T-helper 1 cell (primary cell): Measurements from ENCODE around the gene SMC1B.
"Not testable (repeated sequence)": the region's sequence is repeated elsewhere in the genome, so short reads cannot be mapped to it uniquely, and the experiment has no call there.

Experiments used
- DNase-seq, 5 donors: peaks; one replicate each; pipeline ENCODE4 v3.0.0-alpha.2; 2012 to 2020

Gene SMC1B

GRCh38 chr22:45317551-45318167 lies 95.7 kb downstream of the SMC1B start:
- DNase-seq = peak in 3 of 5 donors; percentile 18 to 36 (median 21)

GRCh38 chr22:45316796-45317526 lies 96.4 kb downstream of the SMC1B start:
- DNase-seq = no peak

- DNase-seq = no peak
Observed at GRCh38 chr22:45314786-45315185, 98.6 kb downstream of the SMC1B start.

- DNase-seq = no peak
Observed at GRCh38 chr22:45314054-45314721, 99.2 kb downstream of the SMC1B start.

DNA sequence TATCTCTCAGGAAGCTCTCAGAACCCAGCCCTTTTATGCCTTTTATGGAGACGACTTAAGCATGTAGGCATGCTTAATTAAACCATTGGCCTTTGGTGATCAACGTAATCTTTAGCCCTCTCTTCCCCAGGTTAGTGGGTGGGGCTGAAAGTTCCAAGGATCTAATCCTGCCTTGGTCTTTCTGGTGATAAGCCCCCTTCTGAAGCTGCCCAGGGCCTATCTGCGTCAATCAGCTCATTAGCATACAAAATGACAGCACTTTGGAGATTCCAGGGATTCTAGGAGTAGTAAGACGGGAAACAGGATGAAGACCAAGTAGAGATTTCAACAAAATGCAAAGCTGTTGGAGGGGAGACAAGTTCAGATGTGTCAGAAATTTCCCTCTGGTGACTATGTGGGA lies 100.5 kb downstream of the SMC1B start:
- no peak for DNase-seq

- DNase-seq = no peak
Observed at GRCh38 chr22:45312415-45312814, 101.0 kb downstream of the SMC1B start.

DNA sequence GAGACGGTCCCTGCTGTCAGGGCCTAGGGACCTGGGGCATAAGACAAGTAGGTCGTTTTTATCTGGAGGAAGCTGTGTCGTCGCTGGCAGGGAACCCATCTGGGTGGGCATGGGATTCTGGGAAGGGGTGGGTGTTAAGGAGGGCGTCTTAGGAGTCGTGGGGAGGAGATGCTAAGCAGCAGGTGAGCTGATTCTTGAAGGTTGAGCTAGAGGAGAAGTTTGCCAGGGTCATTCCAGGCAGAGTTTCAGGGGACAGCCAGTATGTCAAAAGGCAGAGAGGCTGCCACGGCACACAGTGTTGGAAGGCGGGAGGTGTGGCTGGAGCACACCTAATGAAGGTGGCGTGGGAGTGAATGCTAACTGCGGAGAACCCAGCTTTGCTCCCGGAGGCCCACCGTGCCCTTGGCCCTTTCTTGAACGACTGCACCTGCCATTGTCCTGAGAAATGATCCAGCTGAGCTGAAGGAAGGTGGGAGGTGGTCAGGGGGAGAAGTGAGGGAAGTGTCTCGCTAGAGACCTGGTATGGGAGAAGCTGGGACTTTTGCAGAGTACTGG lies 102.3 kb downstream of the SMC1B start:
- DNase-seq = no peak

DNA sequence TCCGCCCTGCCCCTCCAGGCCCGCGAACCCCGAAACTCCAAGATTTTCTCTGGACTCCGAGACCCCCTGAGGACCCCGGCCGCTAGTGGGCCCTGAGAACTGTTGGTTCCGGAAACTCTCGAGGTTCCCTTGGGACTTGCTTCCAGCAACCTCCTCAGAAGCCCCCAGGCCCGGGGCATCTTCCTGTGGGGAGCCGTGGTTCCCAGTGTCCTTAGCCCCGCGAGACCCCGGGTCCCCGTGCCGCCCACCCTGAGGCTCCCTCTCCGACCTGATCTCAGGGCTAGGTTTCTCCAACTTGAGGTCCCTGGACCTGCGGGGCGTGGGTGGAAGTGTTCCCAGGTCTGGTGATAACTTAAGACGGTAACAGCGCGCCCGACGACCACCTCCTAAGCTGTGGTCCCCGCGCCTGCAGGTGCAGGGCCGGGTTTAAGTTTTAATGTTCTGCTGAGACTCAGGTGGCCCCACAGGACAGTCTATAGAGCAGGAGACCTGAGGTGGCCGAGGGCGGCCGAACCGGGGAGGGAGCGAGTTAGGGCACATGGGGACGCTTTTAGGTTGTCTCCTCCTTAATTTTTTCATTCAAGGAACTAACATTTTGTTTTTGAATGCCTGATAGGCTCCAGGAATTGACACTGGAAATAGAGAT lies 102.9 kb downstream of the SMC1B start:
- DNase-seq = no peak

DNA sequence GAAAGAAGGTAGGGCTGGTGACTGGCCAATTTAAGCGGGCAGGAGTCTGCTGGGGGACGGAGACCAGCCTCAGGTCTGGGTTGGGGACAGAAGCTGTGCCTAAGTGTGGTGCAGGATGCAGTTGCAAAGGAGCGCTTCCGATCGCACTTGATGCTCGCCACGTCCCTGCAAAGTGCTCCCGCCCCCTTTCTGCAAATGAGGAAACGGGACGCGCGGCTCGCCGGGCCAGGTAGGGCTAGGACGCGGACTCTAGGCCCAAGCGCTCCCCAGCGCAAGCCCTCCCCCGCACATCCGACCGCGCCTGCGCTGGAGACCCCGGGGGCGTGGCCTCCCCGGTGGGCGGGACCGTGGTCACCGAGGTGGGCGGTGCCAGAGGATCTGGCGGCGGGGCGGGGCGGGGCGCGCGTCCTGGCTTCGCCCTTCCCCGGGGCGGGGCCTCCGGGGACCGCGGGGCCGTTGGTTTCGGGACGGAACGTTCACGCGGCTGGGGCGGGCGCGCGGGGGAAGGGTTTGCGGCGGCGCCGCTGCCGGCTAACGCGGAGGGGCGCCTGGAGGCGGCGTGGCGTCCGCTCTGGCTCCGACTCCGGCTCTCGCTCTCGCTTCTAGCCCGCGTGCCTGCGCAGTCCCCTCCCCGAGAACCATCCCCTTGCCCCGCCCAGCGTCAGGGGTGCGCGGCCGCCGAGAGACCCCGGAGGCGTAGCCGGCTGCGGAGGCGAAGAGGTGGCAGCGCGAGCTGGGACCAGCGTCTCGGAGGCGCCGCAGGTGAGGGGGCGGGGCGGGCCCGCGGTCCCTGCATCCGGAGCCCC lies 103.8 kb downstream of the SMC1B start, which contains the start of gene FAM118A:
Gene FAM118A, plus strand, starts transcription at position 513 of the 806 bp plus-strand sequence. CDS start 12,446 bp downstream, outside the sequence.
- peak; percentile 85 to 95 (median 92) for DNase-seq

- DNase-seq = no peak
Observed at GRCh38 chr22:45308957-45309421, 104.4 kb downstream of the SMC1B start.

GRCh38 chr22:45308391-45308956 lies 104.9 kb downstream of the SMC1B start:
- no peak for DNase-seq

DNA sequence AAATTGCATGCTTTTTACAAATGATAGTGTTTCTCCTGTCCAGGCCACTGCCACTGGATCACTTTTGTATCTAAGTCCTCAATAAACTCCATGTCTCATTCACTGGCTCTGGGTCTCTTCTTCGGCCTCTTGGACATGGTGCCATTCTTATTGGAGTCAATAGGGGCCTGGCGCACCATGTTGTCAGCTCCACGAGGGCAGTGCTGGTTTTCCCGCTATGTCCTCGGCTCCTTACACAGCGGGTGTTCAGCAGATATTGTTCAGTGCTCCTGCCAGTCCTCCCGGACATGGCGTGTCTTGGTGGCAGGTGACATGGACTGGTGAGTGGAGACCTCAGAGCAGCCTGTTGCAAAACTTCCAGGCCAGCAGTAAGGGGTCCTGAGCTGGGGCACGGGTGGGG lies 107.3 kb downstream of the SMC1B start:
- DNase-seq = no peak

DNA sequence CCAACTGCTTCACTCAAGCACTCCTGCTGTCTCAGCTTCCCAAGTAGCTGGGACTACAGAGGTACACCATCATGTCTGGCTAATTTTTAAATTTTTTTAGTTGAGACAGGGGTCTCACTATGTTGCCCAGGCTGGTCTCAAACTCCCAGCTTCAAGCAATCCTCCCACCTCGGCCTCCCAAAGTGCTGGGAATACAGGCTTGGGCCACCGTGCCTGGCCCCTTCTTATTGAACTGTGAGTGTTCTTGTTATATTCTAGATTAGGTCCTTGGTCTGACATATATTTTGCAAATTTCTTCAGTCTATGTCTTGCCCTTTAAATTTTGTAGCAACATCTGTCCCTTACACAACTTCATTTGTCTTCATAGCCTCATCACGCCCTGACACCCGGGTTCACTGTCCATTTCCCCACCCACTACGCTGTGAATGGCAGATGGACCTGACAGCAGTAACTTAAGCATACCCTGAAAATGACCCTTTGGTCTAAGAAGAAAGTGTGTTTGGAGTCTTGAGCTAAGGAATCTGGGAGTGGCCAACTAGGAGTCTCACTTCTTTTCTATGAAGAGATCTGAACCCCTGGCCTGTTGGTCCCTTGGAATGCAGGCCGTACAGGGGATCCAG lies 107.8 kb downstream of the SMC1B start:
- no peak for DNase-seq

- no peak for DNase-seq
Observed at GRCh38 chr22:45304971-45305370, 108.4 kb downstream of the SMC1B start.

DNA sequence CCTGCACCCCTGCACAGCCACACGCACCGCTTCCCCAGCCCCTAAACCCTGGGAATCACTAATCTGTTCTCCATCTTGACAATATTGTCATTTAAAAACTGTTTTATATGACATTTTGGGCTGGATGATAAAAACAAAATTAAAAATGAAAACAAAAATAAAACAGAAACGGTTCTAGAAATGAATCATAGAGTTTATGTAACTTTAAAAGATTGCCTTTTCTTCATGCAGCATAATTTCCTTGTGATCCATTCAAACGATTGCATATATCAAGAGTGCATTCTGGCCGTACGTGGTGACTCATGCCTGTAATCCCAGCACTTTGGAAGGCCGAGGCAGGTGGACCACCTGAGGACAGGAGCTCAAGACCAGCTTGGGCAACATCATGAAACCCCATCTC lies 110.2 kb downstream of the SMC1B start:
- no peak for DNase-seq

GRCh38 chr22:45302751-45303150 lies 110.6 kb downstream of the SMC1B start:
- no peak for DNase-seq

- DNase-seq = no peak
Observed at GRCh38 chr22:45298934-45299505, 114.4 kb downstream of the SMC1B start.

GRCh38 chr22:45296628-45297297 lies 116.6 kb downstream of the SMC1B start:
- DNase-seq = peak in 2 of 5 donors; percentile 24 to 70

DNA sequence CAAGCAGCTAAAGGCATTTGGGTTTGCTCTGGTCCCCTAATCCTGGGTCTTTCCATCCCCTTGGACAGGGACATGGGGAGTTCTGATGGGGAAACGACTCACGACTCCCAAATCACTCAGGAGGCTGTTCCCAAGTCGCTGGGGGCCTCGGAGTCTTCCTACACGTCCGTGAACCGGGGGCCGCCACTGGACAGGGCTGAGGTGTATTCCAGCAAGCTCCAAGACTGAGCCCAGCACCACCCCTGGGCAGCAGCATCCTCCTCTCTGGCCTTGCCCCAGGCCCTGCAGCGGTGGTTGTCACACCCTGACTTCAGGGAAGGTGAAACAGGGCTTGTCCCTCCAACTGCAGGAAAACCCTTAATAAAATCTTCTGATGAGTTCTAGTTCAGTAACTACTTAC lies 117.9 kb downstream of the SMC1B start:
- DNase-seq = no peak

DNA sequence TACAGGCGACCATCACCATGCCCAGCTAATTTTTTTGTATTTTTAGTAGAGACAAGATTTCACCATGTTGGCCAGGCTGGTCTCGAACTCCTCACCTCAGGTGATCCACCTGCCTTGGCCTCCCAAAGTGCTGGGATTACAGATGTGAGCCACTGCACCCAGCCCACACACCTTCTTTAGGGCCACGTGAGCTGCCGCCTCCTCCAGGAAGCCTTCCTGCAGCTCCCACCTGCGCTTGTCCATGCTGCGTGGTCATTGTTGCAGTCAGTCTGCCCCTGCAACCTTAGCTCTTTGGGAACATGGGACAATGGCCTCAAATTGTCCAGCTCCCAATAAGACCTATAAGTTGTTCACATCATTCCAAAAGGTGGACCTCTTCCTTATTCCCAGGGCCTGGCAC lies 118.4 kb downstream of the SMC1B start:
- not testable (repeated sequence) for DNase-seq
